HEK293 (cell line): ENCODE results near the gene RAN.

Experiments
- CTCF ChIA-PET: fragments of 350-600 bp; formaldehyde crosslinking; extraction: SDS; loops from one replicate; lab custom pipeline; 2021; ENCODE audit warnings: antibody characterized with exemption; lab: Yijun Ruan, JAX
- POLR2A ChIA-PET: fragments of 300-600 bp; formaldehyde crosslinking; extraction: SDS; loops from one replicate; lab custom pipeline; 2020; ENCODE audit warnings: antibody characterized with exemption, inconsistent platforms; lab: Yijun Ruan, JAX
- H3K27ac ChIP-seq: fragments of 200-500 bp; sonication (Bioruptor generic); 2 replicates; pipeline ENCODE4 v1.5.1; 2014; ENCODE audit warnings: low read depth, low read length, control low read depth, inconsistent platforms; ENCODE audit errors: extremely low read depth
- H3K36me3 ChIP-seq, 2 experiments: fragments of 200-500 bp in 1 of 2; sonication (Bioruptor generic) in 1 of 2; 1 replicate in 1 of 2; 2 replicates in 1 of 2; pipeline ENCODE4 v1.5.1; 2014 to 2017; ENCODE audit warnings: inconsistent platforms in 2 of 2, low read length in 2 of 2; ENCODE audit not compliant: control insufficient read depth in 2 of 2, insufficient read depth in 1 of 2
- H3K4me1 ChIP-seq: fragments of 200-500 bp; sonication (Bioruptor generic); 2 replicates; pipeline ENCODE4 v1.5.1; 2014; ENCODE audit warnings: mild to moderate bottlenecking, low read length, inconsistent platforms; ENCODE audit not compliant: control insufficient read depth, insufficient read depth
- H3K4me3 ChIP-seq: 2 replicates; pipeline ENCODE4 v1.5.1; 2011; ENCODE audit warnings: low read depth, mild to moderate bottlenecking, control low read depth, low read length, moderate library complexity
- H3K9me3 ChIP-seq: fragments of 200-500 bp; sonication (Bioruptor generic); 2 replicates; pipeline ENCODE4 v1.5.1; 2014; ENCODE audit warnings: low read depth, low read length, inconsistent platforms; ENCODE audit not compliant: control insufficient read depth, insufficient read depth
- MZF1 ChIP-seq: fragments of 450-650 bp; formaldehyde crosslinking; IDR thresholded peaks from 2 replicates; pipeline ENCODE4 v1.5.1; 2017; ENCODE audit warnings: missing biosample characterization, missing genetic modification characterization, borderline replicate concordance
- TRIM28 ChIP-seq: IDR thresholded peaks from 2 replicates; pipeline ENCODE4 v1.6.1; 2011; ENCODE audit warnings: low read length, control low read depth, borderline replicate concordance
- ZBTB17 ChIP-seq: fragments of 450-650 bp; formaldehyde crosslinking; IDR thresholded peaks from 2 replicates; pipeline ENCODE4 v1.5.1; 2016; ENCODE audit warnings: missing biosample characterization, missing genetic modification characterization
- ZBTB48 ChIP-seq: fragments of 450-650 bp; formaldehyde crosslinking; IDR thresholded peaks from 2 replicates; pipeline ENCODE4 v1.5.1; 2016; ENCODE audit warnings: missing biosample characterization, missing genetic modification characterization
- ZNF121 ChIP-seq: fragments of 450-650 bp; formaldehyde crosslinking; IDR thresholded peaks from 2 replicates; pipeline ENCODE4 v1.5.1; 2016; ENCODE audit warnings: missing biosample characterization, missing genetic modification characterization
- ZNF140 ChIP-seq: fragments of 450-650 bp; formaldehyde crosslinking; IDR thresholded peaks from 2 replicates; pipeline ENCODE4 v1.5.1; 2016; ENCODE audit warnings: missing biosample characterization, missing genetic modification characterization
- ZNF266 ChIP-seq: fragments of 450-650 bp; formaldehyde crosslinking; IDR thresholded peaks from 2 replicates; pipeline ENCODE4 v1.5.1; 2016; ENCODE audit warnings: missing biosample characterization, missing genetic modification characterization, low read depth
- ZNF394 ChIP-seq: fragments of 450-650 bp; formaldehyde crosslinking; IDR thresholded peaks from 2 replicates; pipeline ENCODE4 v1.5.1; 2016; ENCODE audit warnings: missing biosample characterization, missing genetic modification characterization, mild to moderate bottlenecking, moderate library complexity, borderline replicate concordance
- ZNF433 ChIP-seq: fragments of 450-650 bp; formaldehyde crosslinking; IDR thresholded peaks from 2 replicates; pipeline ENCODE4 v1.5.1; 2016; ENCODE audit warnings: missing biosample characterization, missing genetic modification characterization, low read depth
- ZNF600 ChIP-seq: fragments of 450-650 bp; formaldehyde crosslinking; IDR thresholded peaks from 2 replicates; pipeline ENCODE4 v1.5.1; 2016; ENCODE audit warnings: missing biosample characterization, missing genetic modification characterization
- ZNF623 ChIP-seq: fragments of 450-650 bp; formaldehyde crosslinking; IDR thresholded peaks from 2 replicates; pipeline ENCODE4 v1.5.1; 2016; ENCODE audit warnings: missing biosample characterization, missing genetic modification characterization
- ZNF654 ChIP-seq: fragments of 450-650 bp; formaldehyde crosslinking; IDR thresholded peaks from 2 replicates; pipeline ENCODE4 v1.5.1; 2016; ENCODE audit warnings: low read depth, missing biosample characterization, missing genetic modification characterization
- TF ChIP-seq, protein P1 (sequence below): fragments of 450-650 bp; formaldehyde crosslinking; IDR thresholded peaks from 2 replicates; pipeline ENCODE4 v1.5.1; 2016; ENCODE audit warnings: missing biosample characterization, missing genetic modification characterization
- TF ChIP-seq, protein P2 (sequence below): fragments of 450-650 bp; formaldehyde crosslinking; conservative IDR thresholded peaks from 2 replicates; pipeline ENCODE4 v1.5.1; 2016; ENCODE audit warnings: low read depth, missing biosample characterization, missing genetic modification characterization
- TF ChIP-seq, protein P3 (sequence below): fragments of 450-650 bp; formaldehyde crosslinking; IDR thresholded peaks from 2 replicates; pipeline ENCODE4 v1.5.1; 2016; ENCODE audit warnings: missing biosample characterization, missing genetic modification characterization

Gene RAN

DNA sequence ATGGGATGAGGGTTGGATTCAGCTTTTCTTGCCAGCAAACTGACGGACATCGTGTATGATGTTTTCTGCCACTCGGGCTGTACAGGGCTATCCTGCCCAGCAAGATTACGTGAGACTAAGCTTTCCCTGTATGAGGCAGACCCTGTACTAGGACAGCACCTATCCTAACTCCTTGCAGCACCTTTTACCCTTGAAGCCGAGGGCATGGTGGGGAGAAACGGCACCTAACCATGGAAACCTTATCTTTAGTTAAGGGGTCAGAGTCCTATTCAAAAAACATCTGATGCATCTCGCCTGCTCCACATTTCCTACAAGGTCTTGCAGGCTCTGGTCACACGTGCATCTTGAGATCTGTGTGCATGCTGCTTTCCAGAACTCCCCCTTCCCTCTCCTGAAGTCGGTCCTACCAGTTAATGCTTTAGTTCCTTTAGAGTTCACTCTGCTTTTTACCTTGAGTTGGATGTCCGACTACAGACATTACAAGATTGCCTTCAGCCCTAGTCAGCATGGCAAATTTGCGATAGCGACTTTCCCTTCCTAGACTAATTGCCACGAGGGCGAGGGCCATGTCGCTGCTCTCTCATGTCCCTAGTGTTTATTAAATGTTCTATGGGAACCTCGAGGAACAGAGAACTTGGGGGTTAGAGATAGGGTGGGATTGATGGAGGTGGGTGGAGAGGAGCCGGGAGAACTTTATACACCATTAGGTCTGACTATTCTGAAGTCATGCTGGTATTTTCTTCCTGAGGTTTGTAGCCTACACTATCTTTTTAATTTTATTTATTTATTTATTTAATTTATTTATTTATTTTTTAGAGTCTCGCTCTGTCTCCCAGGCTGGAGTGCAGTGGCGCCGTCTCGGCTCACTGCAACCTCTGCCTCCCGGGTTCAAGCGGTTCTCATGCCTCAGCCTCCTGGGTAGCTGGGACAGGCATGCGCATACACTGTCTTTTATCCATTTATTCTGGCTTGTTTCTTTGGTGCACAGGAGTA, 6.6 kb downstream of the RAN start (continued):
- TF ChIP-seq ZNF623 (tag by site-specific recombination) (peak; percentile 26; the same call in 1 of the 2 replicates), TRIM28 (peak; percentile 23; the same call in 1 of the 2 replicates), ZBTB48 (tag by site-specific recombination) (peak; percentile 47; the same call in 1 of the 2 replicates), ZNF394 (tag by site-specific recombination) (peak; percentile 82; the same call in 1 of the 2 replicates), ZNF654 (tag by site-specific recombination) (peak; percentile 16; the same call in 1 of the 2 replicates), MZF1 (tag by site-specific recombination) (no peak), ZBTB17 (peak; percentile 92), ZNF433 (tag by site-specific recombination) (0 out of 2 replicates have a peak, but pooled peaks have one; percentile 13), ZNF266 (tag by site-specific recombination) (peak; percentile 8; the same call in 1 of the 2 replicates), ZNF140 (tag by site-specific recombination) (peak; percentile 10; the same call in 1 of the 2 replicates), ZNF121 (no peak)
- TF ChIP-seq, protein P1, sequence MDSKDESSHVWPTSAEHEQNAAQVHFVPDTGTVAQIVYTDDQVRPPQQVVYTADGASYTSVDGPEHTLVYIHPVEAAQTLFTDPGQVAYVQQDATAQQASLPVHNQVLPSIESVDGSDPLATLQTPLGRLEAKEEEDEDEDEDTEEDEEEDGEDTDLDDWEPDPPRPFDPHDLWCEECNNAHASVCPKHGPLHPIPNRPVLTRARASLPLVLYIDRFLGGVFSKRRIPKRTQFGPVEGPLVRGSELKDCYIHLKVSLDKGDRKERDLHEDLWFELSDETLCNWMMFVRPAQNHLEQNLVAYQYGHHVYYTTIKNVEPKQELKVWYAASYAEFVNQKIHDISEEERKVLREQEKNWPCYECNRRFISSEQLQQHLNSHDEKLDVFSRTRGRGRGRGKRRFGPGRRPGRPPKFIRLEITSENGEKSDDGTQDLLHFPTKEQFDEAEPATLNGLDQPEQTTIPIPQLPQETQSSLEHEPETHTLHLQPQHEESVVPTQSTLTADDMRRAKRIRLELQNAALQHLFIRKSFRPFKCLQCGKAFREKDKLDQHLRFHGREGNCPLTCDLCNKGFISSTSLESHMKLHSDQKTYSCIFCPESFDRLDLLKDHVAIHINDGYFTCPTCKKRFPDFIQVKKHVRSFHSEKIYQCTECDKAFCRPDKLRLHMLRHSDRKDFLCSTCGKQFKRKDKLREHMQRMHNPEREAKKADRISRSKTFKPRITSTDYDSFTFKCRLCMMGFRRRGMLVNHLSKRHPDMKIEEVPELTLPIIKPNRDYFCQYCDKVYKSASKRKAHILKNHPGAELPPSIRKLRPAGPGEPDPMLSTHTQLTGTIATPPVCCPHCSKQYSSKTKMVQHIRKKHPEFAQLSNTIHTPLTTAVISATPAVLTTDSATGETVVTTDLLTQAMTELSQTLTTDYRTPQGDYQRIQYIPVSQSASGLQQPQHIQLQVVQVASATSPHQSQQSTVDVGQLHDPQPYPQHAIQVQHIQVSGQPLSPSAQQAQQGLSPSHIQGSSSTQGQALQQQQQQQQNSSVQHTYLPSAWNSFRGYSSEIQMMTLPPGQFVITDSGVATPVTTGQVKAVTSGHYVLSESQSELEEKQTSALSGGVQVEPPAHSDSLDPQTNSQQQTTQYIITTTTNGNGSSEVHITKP (tag by site-specific recombination), result peak; percentile 88
- TF ChIP-seq, protein P2, sequence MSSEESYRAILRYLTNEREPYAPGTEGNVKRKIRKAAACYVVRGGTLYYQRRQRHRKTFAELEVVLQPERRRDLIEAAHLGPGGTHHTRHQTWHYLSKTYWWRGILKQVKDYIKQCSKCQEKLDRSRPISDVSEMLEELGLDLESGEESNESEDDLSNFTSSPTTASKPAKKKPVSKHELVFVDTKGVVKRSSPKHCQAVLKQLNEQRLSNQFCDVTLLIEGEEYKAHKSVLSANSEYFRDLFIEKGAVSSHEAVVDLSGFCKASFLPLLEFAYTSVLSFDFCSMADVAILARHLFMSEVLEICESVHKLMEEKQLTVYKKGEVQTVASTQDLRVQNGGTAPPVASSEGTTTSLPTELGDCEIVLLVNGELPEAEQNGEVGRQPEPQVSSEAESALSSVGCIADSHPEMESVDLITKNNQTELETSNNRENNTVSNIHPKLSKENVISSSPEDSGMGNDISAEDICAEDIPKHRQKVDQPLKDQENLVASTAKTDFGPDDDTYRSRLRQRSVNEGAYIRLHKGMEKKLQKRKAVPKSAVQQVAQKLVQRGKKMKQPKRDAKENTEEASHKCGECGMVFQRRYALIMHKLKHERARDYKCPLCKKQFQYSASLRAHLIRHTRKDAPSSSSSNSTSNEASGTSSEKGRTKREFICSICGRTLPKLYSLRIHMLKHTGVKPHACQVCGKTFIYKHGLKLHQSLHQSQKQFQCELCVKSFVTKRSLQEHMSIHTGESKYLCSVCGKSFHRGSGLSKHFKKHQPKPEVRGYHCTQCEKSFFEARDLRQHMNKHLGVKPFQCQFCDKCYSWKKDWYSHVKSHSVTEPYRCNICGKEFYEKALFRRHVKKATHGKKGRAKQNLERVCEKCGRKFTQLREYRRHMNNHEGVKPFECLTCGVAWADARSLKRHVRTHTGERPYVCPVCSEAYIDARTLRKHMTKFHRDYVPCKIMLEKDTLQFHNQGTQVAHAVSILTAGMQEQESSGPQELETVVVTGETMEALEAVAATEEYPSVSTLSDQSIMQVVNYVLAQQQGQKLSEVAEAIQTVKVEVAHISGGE (tag by site-specific recombination), result peak; percentile 46
- TF ChIP-seq, protein P3, sequence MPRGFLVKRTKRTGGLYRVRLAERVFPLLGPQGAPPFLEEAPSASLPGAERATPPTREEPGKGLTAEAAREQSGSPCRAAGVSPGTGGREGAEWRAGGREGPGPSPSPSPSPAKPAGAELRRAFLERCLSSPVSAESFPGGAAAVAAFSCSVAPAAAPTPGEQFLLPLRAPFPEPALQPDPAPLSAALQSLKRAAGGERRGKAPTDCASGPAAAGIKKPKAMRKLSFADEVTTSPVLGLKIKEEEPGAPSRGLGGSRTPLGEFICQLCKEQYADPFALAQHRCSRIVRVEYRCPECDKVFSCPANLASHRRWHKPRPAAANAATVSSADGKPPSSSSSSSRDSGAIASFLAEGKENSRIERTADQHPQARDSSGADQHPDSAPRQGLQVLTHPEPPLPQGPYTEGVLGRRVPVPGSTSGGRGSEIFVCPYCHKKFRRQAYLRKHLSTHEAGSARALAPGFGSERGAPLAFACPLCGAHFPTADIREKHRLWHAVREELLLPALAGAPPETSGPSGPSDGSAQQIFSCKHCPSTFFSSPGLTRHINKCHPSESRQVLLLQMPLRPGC (tag by site-specific recombination), result no peak

DNA sequence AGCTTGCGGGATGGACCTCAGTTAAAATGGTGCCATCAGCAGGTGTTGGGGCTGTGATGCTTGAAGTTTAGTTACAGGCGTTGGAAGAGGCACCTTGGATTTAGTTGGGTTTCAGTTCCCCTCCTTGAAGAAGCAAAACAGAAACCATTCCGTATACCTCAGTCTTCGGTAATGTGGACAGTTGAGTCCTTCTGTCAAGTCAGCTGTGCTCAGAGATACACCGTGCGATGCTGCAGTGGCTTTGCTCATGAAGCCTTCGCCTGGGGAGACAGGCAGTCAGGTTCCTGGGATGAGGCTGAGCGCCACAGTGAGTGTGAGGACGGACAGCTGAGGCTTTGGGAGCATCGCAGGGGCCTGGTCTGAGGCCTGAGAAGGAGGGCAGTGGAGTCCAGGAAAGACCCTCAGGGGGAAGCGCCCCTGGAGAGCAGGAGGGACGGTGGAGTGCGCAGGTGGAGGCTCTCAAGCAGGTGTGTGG, 7.4 kb downstream of the RAN start:
- POLR2A ChIA-PET, result no interaction called here
- TF ChIP-seq ZNF600 (peak; percentile 63), ZNF121 (no peak)
- H3K4me1 ChIP-seq, result peaks cover 3% of the 10 kb centered on the region; the same call in 1 of the 2 replicates
- no peaks in the 10 kb centered on the region for H3K9me3 ChIP-seq
- no peak overlapping the region for H3K27ac ChIP-seq
- H3K36me3 ChIP-seq, result peaks cover 18 to 33% of the 10 kb centered on the region in 2 experiments
- CTCF ChIA-PET, result no interaction called here
- H3K4me3 ChIP-seq, result no peak overlapping the region
